CD4-positive, alpha-beta T cell (primary cell): ENCODE data around the gene TBC1D17. TPM values are rescaled to one million over a fixed set of nuclear protein-coding genes. Genes with fewer than 3 reads are reported as not detected.

ENCODE experiments used
- ATAC-seq: fragments of 200-7000 bp; cut with Tn5 transposase; one replicate; pipeline ENCODE4 v1.10.0; 2022; ENCODE audit warnings: mild to moderate bottlenecking; ENCODE audit not compliant: poor library complexity
- CTCF ChIA-PET: fragments of 350-600 bp; sonication (Branson Sonifier 250); formaldehyde crosslinking; loops from one replicate; lab custom pipeline; 2021; ENCODE audit warnings: antibody characterized with exemption, inconsistent platforms; lab: Charles Lee
- POLR2A ChIA-PET: fragments of 350-600 bp; sonication (Branson Sonifier 250); formaldehyde crosslinking; loops from one replicate; lab custom pipeline; 2021; ENCODE audit warnings: antibody characterized with exemption, inconsistent platforms; lab: Charles Lee
- DNase-seq, 14 experiments: peaks; one replicate each; pipeline ENCODE4 v3.0.0-alpha.2; 2013 to 2020; ENCODE audit warnings: mixed read lengths in 2 of 14
- H3K27ac ChIP-seq, 2 donors: one replicate each; pipeline versions ENCODE4 v1.5.1 to v1.7.0; 2013; ENCODE audit warnings: low read length in 2 of 2, low read depth in 1 of 2, mild to moderate bottlenecking in 1 of 2
- H3K27me3 ChIP-seq, 2 experiments: 1 replicate in 1 of 2; 2 replicates in 1 of 2; pipeline versions ENCODE4 v1.6.1 to v1.7.0; 2013; ENCODE audit warnings: low read length in 2 of 2, control low read depth in 1 of 2, mild to moderate bottlenecking in 1 of 2, moderate library complexity in 1 of 2; ENCODE audit not compliant: insufficient read depth in 2 of 2, control insufficient read depth in 1 of 2
- H3K36me3 ChIP-seq: one replicate; pipeline ENCODE4 v1.6.1; 2013; ENCODE audit warnings: low read length, control low read depth; ENCODE audit not compliant: insufficient read depth
- H3K4me1 ChIP-seq: one replicate; pipeline ENCODE4 v1.6.1; 2013; ENCODE audit warnings: low read length, control low read depth; ENCODE audit not compliant: insufficient read depth
- H3K4me3 ChIP-seq: one replicate; pipeline ENCODE4 v1.5.1; 2013; ENCODE audit warnings: mild to moderate bottlenecking, low read length, moderate library complexity
- H3K9me3 ChIP-seq, 2 experiments: 1 replicate in 1 of 2; 2 replicates in 1 of 2; pipeline versions ENCODE4 v1.6.1 to v1.7.0; 2013; ENCODE audit warnings: low read length in 2 of 2, mild to moderate bottlenecking in 2 of 2, control low read depth in 1 of 2, moderate library complexity in 1 of 2; ENCODE audit not compliant: control insufficient read depth in 1 of 2, insufficient read depth in 1 of 2
- H3K27ac Mint-ChIP-seq: one replicate; pipeline ENCODE4 v1.8.0; 2020; ENCODE audit warnings: mixed read lengths
- H3K27me3 Mint-ChIP-seq: one replicate; pipeline ENCODE4 v1.8.0; 2021; ENCODE audit warnings: mixed read lengths
- H3K36me3 Mint-ChIP-seq: one replicate; pipeline ENCODE4 v1.8.0; 2021; ENCODE audit warnings: low read depth, mixed read lengths
- H3K4me1 Mint-ChIP-seq: one replicate; pipeline ENCODE4 v1.8.0; 2021; ENCODE audit warnings: low read depth, mixed read lengths
- H3K4me3 Mint-ChIP-seq: one replicate; pipeline ENCODE4 v1.8.0; 2020; ENCODE audit warnings: mild to moderate bottlenecking, mixed read lengths
- H3K9me3 Mint-ChIP-seq: one replicate; pipeline ENCODE4 v1.8.0; 2020; ENCODE audit warnings: mixed read lengths
- intact Hi-C, 2 experiments: fragments of 100-400 bp; cut with DNase I in 1 of 2; cut with micrococcal nuclease in 1 of 2; formaldehyde crosslinking; loops; one replicate each; pipeline versions ENCODE4 v1.15.1 to v1.9.0; 2023 to 2025; cut with DNase I, micrococcal nuclease
- total RNA-seq, 174 experiments: library from RNA in 2 of 174; stranded (reverse) in 2 of 174; gene quantifications; one replicate each; pipeline ENCODE4 v1.2.3 and lab custom pipeline; 2021 to 2026
- TF ChIP-seq, protein P1 (sequence below): fragments of 200-600 bp; IDR thresholded peaks from one replicate; pipeline ENCODE4 v1.8.0; 2022; ENCODE audit warnings: antibody characterized with exemption, mild to moderate bottlenecking

The TBC1D17 gene
- total RNA-seq, 2 experiments from 2014 or later: 35.5 to 35.8 TPM

DNA sequence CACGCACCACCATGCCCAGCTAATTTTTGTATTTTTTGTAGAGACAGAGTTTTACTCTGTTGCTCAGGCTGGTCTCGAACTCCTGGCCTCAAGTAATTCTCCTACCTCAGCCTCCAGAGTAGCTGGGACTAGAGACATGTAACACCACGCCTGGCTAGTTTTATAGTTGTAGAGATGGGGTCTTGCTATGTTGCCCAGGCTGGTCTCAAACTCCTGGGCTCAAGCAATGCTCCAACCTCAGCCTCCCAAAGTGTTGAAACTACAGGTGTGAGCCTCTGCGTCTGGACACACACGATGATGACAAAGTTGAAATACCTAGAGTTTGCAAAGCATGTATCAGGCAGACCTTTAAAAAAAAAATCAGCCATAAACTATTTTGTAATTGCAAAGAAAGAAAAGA, 31.1 kb upstream of the TBC1D17 start:
- Histone ChIP-seq H3K27me3 (no peaks in the 10 kb centered on the region), H3K4me3 (no peak overlapping the region), H3K9me3 (no peaks in the 10 kb centered on the region), H3K36me3 (no peaks in the 10 kb centered on the region), H3K4me1 (peaks cover 27% of the 10 kb centered on the region), H3K27ac (no peak overlapping the region)
- POLR2A ChIA-PET: no interaction called here
- ATAC-seq (no peak), DNase-seq (no peak)
- Mint-ChIP-seq H3K4me3 (peak overlapping the region; percentile 20), H3K9me3 (no peaks in the 10 kb centered on the region), H3K27ac (no peak overlapping the region), H3K4me1 (peaks cover 21% of the 10 kb centered on the region), H3K36me3 (peaks cover 6% of the 10 kb centered on the region), H3K27me3 (no peaks in the 10 kb centered on the region)
- intact Hi-C loops: no loop called here
- CTCF ChIA-PET: no interaction called here
- TF ChIP-seq, protein P1, sequence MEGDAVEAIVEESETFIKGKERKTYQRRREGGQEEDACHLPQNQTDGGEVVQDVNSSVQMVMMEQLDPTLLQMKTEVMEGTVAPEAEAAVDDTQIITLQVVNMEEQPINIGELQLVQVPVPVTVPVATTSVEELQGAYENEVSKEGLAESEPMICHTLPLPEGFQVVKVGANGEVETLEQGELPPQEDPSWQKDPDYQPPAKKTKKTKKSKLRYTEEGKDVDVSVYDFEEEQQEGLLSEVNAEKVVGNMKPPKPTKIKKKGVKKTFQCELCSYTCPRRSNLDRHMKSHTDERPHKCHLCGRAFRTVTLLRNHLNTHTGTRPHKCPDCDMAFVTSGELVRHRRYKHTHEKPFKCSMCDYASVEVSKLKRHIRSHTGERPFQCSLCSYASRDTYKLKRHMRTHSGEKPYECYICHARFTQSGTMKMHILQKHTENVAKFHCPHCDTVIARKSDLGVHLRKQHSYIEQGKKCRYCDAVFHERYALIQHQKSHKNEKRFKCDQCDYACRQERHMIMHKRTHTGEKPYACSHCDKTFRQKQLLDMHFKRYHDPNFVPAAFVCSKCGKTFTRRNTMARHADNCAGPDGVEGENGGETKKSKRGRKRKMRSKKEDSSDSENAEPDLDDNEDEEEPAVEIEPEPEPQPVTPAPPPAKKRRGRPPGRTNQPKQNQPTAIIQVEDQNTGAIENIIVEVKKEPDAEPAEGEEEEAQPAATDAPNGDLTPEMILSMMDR: no peak

DNA sequence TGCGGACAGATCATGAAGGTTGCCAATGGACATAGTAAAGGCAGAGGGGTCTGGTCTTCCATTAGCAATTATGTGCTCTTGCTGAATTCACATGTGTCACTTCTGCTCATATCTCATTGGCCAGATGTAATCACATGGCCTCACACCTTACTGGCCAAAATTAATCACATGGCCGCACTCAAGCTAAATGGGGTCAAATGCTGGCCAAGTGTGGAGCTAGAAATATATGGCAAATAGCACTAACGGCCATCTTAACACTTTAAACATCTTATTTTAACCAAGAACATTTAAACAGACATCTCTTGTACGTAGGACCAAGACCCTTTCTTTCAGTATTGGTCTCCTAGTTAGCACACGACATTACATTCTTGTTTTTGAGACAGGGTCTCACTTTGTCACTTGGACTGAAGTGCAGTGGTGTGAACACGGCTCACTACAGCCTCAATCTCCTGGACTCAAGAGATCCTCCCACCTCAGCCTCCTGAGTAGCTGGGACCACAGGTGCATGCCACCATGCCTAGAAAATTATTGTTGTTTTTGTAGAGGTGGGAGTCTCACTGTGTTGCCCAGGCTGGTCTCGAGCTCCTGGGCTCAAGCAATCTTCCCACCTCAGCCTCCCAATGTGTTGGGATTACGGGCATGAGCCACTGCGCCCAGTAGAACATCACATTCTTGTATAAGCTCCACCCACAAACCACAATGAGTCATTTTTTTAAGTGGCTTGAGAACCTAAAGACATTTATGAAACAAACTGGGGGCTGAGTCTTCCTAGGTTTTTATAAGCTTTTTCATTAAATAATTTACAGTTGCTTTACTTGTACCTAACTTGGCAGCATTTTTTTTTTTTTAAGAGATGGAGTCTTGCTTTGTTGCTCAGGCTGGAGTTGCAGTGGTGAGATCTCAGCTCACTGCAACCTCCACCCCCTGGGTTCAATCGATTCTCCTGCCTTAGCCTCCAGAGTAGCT, 29.5 kb upstream of the TBC1D17 start:
- H3K4me3 Mint-ChIP-seq: peak overlapping the region; percentile 80
- Histone ChIP-seq H3K4me3 (no peak overlapping the region), H3K9me3 (no peaks in the 10 kb centered on the region), H3K4me1 (peaks cover 42% of the 10 kb centered on the region), H3K27ac (no peak overlapping the region), H3K36me3 (no peaks in the 10 kb centered on the region), H3K27me3 (no peaks in the 10 kb centered on the region)
- TF ChIP-seq, protein P1: no peak
- peak in 4 of 14 experiments; percentile 24 to 69 (median 56) for DNase-seq
- ChIA-PET CTCF (interaction anchor here (0.9 kb wide), 1 partner anchor 42 kb away, joined by 3 read pairs; no protein-coding TSS in a partner anchor), POLR2A (interaction anchor here (0.9 to 2.5 kb wide), 4 partner anchors 21 to 35 kb away, joined by 3 to 11 read pairs (median 5); partner anchors contain the start of genes AKT1S1, FUZ, MED25 and TBC1D17)
- peaks cover 33% of the 10 kb centered on the region for H3K4me1 Mint-ChIP-seq
- H3K9me3 Mint-ChIP-seq: no peaks in the 10 kb centered on the region
- no peak for ATAC-seq
- intact Hi-C loops: no loop called here
- H3K36me3 Mint-ChIP-seq: peaks cover 17% of the 10 kb centered on the region
- no peaks in the 10 kb centered on the region for H3K27me3 Mint-ChIP-seq
- H3K27ac Mint-ChIP-seq: no peak overlapping the region

DNA sequence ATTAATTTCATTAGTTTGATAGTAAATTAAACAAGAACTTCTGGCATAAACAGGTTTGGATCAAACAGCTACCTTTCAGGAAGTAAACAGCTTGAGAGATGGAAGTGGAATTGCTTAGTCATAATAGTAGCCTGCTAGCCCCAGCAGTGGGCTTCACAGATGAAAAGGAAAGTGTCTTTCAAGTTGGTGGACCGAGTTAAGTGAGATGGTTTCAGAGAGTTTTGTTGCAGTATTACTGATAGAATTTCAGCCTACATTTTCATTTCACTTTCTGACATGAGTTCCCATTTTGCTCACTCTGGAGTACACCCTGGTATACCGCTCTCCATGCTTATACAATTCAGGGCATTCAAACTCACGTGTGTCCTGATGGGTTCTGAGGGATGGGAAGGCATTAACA, 28.6 kb upstream of the TBC1D17 start:
- Mint-ChIP-seq H3K36me3 (peaks cover 17% of the 10 kb centered on the region), H3K4me1 (peaks cover 35% of the 10 kb centered on the region), H3K4me3 (peak overlapping the region; percentile 87), H3K27ac (no peak overlapping the region), H3K9me3 (no peaks in the 10 kb centered on the region), H3K27me3 (no peaks in the 10 kb centered on the region)
- H3K36me3 ChIP-seq: no peaks in the 10 kb centered on the region
- H3K4me3 ChIP-seq: no peak overlapping the region
- no peaks in the 10 kb centered on the region for H3K27me3 ChIP-seq
- H3K4me1 ChIP-seq: peaks cover 50% of the 10 kb centered on the region
- TF ChIP-seq, protein P1: no peak
- intact Hi-C loops: no loop called here
- ATAC-seq: no peak
- no peak for DNase-seq
- no peaks in the 10 kb centered on the region for H3K9me3 ChIP-seq
- ChIA-PET POLR2A (interaction anchor here (1.4 to 2.5 kb wide), 3 partner anchors 20 to 36 kb away, joined by 3 to 11 read pairs (median 7); partner anchors contain the start of genes AKT1S1, FUZ and TBC1D17), CTCF (interaction anchor here (0.9 kb wide), 1 partner anchor 41 kb away, joined by 3 read pairs; no protein-coding TSS in a partner anchor)
- H3K27ac ChIP-seq: no peak overlapping the region
